Fibroblast of the aortic adventitia (primary cell): ENCODE data around the gene KRI1. TPM values are rescaled to one million over a fixed set of nuclear protein-coding genes. Genes with fewer than 3 reads are reported as not detected.

ENCODE experiments used
- DNase-seq: peaks from one replicate; pipeline ENCODE4 v3.0.0-alpha.2; 2010; ENCODE audit warnings: low read depth
- H3K4me3 ChIP-seq: 2 replicates; pipeline ENCODE4 v1.5.1; 2011; ENCODE audit warnings: low read depth, mild to moderate bottlenecking, control low read depth, low read length, moderate library complexity
- total RNA-seq: library from RNA; depleted of rRNA; stranded (reverse); fragments of >200 nt; gene quantifications from 2 replicates; pipeline ENCODE4 v1.2.3, GENCODE V29; 2012; ENCODE audit warnings: low replicate concordance
- TF ChIP-seq, protein P1 (sequence below): IDR thresholded peaks from 2 replicates; pipeline ENCODE4 v1.5.1; 2011; ENCODE audit warnings: mild to moderate bottlenecking, low read length, control low read depth, inconsistent platforms; ENCODE audit not compliant: insufficient read depth

KRI1 gene
- total RNA-seq, 1 donor: 11.1 TPM

GRCh38 chr19:10550336-10550735, 15.5 kb downstream of the KRI1 start:
- TF ChIP-seq, protein P1, sequence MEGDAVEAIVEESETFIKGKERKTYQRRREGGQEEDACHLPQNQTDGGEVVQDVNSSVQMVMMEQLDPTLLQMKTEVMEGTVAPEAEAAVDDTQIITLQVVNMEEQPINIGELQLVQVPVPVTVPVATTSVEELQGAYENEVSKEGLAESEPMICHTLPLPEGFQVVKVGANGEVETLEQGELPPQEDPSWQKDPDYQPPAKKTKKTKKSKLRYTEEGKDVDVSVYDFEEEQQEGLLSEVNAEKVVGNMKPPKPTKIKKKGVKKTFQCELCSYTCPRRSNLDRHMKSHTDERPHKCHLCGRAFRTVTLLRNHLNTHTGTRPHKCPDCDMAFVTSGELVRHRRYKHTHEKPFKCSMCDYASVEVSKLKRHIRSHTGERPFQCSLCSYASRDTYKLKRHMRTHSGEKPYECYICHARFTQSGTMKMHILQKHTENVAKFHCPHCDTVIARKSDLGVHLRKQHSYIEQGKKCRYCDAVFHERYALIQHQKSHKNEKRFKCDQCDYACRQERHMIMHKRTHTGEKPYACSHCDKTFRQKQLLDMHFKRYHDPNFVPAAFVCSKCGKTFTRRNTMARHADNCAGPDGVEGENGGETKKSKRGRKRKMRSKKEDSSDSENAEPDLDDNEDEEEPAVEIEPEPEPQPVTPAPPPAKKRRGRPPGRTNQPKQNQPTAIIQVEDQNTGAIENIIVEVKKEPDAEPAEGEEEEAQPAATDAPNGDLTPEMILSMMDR: no peak
- no peak for DNase-seq
- H3K4me3 ChIP-seq: no peak overlapping the region

DNA sequence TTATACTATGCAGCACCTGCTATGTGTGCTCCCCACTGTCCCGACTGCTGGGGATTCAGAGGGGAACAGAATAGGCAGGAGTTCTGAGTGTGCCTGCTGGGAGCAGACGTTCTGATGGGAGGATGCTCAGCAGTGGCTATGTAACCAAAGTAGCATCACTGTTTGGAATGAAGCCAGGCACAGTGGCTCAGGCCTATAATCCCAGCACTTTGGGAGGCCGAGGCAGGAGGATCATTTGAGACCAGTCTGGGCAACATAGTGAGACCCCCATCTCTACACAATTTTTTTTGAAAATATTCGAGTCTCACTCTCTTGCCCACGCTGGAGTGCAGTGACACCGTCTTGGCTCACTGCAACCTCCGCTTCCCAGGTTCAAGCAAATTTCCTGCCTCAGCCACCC, 16.1 kb downstream of the KRI1 start:
- no peak for DNase-seq
- no peak overlapping the region for H3K4me3 ChIP-seq
- TF ChIP-seq, protein P1: no peak

- H3K4me3 ChIP-seq: no peak overlapping the region
- DNase-seq: no peak
- TF ChIP-seq, protein P1: no peak
Measured at GRCh38 chr19:10548746-10549276, 17.0 kb downstream of the KRI1 start.

DNA sequence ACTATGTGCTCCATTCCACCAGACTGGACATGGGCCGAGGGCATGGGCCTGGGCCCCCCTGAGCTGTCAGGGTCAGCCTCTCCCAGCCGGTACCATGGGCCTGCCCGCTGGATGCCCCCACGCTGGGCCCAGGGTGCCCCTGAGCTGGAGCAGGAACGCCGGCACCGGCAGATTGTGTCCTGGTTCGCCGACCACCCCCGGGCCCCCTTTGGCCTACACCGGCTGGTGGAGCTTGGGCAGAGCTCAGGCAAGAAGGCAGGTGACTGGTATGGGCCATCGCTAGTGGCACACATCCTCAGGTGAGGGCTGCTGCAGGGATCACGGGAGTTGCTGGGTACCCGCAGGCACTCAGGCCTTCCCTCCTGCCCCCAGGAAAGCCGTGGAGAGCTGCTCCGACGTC, 19.0 kb downstream of the KRI1 start:
- DNase-seq: no peak
- TF ChIP-seq, protein P1: no peak
- H3K4me3 ChIP-seq: no peak overlapping the region

DNA sequence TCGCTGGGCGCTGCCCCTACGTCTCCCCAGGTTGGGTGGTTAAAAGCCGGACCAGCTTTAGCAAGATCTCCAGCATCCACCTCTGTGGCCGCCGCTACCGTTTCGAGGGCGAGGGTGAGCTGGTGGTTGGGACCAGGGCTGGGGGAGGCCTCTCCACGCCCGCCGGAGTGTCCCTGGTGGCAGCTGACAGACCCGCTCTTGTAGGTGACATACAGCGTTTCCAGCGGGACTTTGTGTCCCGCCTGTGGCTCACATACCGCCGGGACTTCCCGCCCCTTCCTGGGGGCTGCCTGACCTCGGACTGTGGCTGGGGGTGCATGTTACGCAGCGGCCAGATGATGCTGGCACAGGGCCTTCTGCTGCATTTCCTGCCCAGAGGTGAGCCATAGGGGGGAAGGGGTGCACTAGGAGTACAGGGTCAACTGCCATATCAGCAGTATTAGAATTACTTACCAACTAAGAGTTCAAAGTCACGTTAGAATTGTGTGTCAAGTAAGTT, 21.0 kb downstream of the KRI1 start:
- DNase-seq: no peak
- TF ChIP-seq, protein P1: no peak
- peak overlapping the region; percentile 81 for H3K4me3 ChIP-seq

GRCh38 chr19:10544242-10544752, 21.5 kb downstream of the KRI1 start:
- DNase-seq: no peak
- peak overlapping the region; percentile 81 for H3K4me3 ChIP-seq
- TF ChIP-seq, protein P1: no peak
